H1 (cell line): ENCODE measurements around the gene CHCHD6. TPM values are rescaled to one million over a fixed set of nuclear protein-coding genes. Genes with fewer than 3 reads are reported as not detected.
A peak's percentile ranks its signal among the peaks of the same experiment; 100 is the strongest.

Experiments used
- CTCF ChIA-PET: fragments of 300-600 bp; sonication (Branson Sonifier 250); formaldehyde crosslinking; loops from one replicate; lab custom pipeline; 2021; ENCODE audit not compliant: partially characterized antibody; lab: Charles Lee
- POLR2A ChIA-PET: fragments of 300-600 bp; sonication (Branson Sonifier 250); formaldehyde crosslinking; loops from one replicate; lab custom pipeline; 2021; ENCODE audit warnings: inconsistent platforms; ENCODE audit not compliant: partially characterized antibody; lab: Charles Lee
- DNase-seq, 2 experiments: peaks; one replicate each; pipeline versions ENCODE4 v3.0.0 to v3.0.0-alpha.2; 2010 to 2022; ENCODE audit warnings: low spot score in 2 of 2, low read depth in 1 of 2, mixed read lengths in 1 of 2
- FAIRE-seq: peaks from 2 replicates; lab custom pipeline; 2011; peaks lifted over from hg19 to GRCh38; lab: Jason Lieb, UNC
- H2AFZ ChIP-seq: 2 replicates; pipeline ENCODE4 v1.8.1; 2012; ENCODE audit warnings: low read length, inconsistent platforms
- H2AK5ac ChIP-seq: 2 replicates; pipeline ENCODE4 v1.6.1; 2013; ENCODE audit warnings: low read depth, low read length
- H2BK120ac ChIP-seq: replicated peaks from 2 replicates; pipeline ENCODE3; 2013; ENCODE audit warnings: low read depth, low read length, inconsistent platforms
- H2BK12ac ChIP-seq: 2 replicates; pipeline ENCODE4 v1.6.1; 2013; ENCODE audit warnings: low read depth, low read length
- H2BK15ac ChIP-seq: 2 replicates; pipeline ENCODE4 v1.6.1; 2013; ENCODE audit warnings: low read length
- H2BK20ac ChIP-seq: 2 replicates; pipeline ENCODE4 v1.6.1; 2013; ENCODE audit warnings: low read length
- H2BK5ac ChIP-seq: 2 replicates; pipeline ENCODE4 v1.6.1; 2013; ENCODE audit warnings: low read depth, low read length
- H3K14ac ChIP-seq: 2 replicates; pipeline ENCODE4 v1.6.1; 2013; ENCODE audit warnings: inconsistent platforms; ENCODE audit not compliant: insufficient read length
- H3K18ac ChIP-seq: 2 replicates; pipeline ENCODE4 v1.6.1; 2013; ENCODE audit warnings: low read length; ENCODE audit errors: extremely low read depth
- H3K23ac ChIP-seq: 2 replicates; pipeline ENCODE4 v1.6.1; 2013; ENCODE audit warnings: inconsistent platforms; ENCODE audit not compliant: insufficient read length
- H3K23me2 ChIP-seq: 2 replicates; pipeline ENCODE4 v1.6.1; 2013; ENCODE audit warnings: low read depth, low read length
- H3K27ac ChIP-seq: 2 replicates; pipeline ENCODE4 v1.6.1; 2011; ENCODE audit warnings: low read depth, low read length, inconsistent platforms
- H3K27me3 ChIP-seq, 4 experiments: replicated peaks in 1 of 4; 1 replicate in 1 of 4; 2 replicates in 3 of 4; pipeline versions ENCODE4 v1.6.1 to v1.8.1; 2011 to 2013; ENCODE audit warnings: low read length in 3 of 4, mild to moderate bottlenecking in 3 of 4, inconsistent platforms in 2 of 4, mixed read lengths in 2 of 4, moderate library complexity in 1 of 4; ENCODE audit not compliant: control insufficient read depth in 3 of 4, insufficient read depth in 3 of 4; ENCODE audit errors: extremely low read depth in 1 of 4
- H3K36me3 ChIP-seq, 4 experiments: 2 replicates each; pipeline versions ENCODE4 v1.6.1 to v1.8.1; 2011 to 2013; ENCODE audit warnings: mild to moderate bottlenecking in 4 of 4, low read length in 3 of 4, moderate library complexity in 2 of 4, control low read depth in 1 of 4, inconsistent platforms in 1 of 4; ENCODE audit not compliant: insufficient read depth in 4 of 4, control insufficient read depth in 2 of 4
- H3K4ac ChIP-seq: replicated peaks from 2 replicates; pipeline ENCODE3; 2013; ENCODE audit warnings: low read length, low read depth, mixed read lengths, inconsistent platforms; ENCODE audit not compliant: insufficient read length
- H3K4me1 ChIP-seq, 4 experiments: replicated peaks in 1 of 4; 1 replicate in 1 of 4; 2 replicates in 3 of 4; pipeline versions ENCODE4 v1.6.1 to v1.8.1; 2011 to 2013; ENCODE audit warnings: low read length in 3 of 4, inconsistent platforms in 2 of 4, mixed read lengths in 1 of 4; ENCODE audit not compliant: insufficient read depth in 4 of 4, control insufficient read depth in 3 of 4
- H3K4me2 ChIP-seq, 2 experiments: 2 replicates each; pipeline versions ENCODE4 v1.6.1 to v1.8.1; 2011 to 2013; ENCODE audit warnings: low read depth in 2 of 2, low read length in 2 of 2, control low read depth in 1 of 2, inconsistent platforms in 1 of 2, mild to moderate bottlenecking in 1 of 2; ENCODE audit not compliant: insufficient read depth in 1 of 2
- H3K4me3 ChIP-seq, 4 experiments: fragments of 200-600, 300-600 bp in 1 of 4; sonication (generic), shearing (Covaris generic), sonication (Bioruptor Twin) in 1 of 4; 2 replicates each; pipeline versions ENCODE4 v1.5.1 to v1.8.1; 2011 to 2016; ENCODE audit warnings: low read length in 4 of 4, low read depth in 3 of 4, control low read depth in 2 of 4, inconsistent platforms in 2 of 4, mild to moderate bottlenecking in 2 of 4, mixed read lengths in 1 of 4, moderate library complexity in 1 of 4; ENCODE audit not compliant: insufficient read depth in 2 of 4; ENCODE audit errors: extremely low read depth in 1 of 4
- H3K56ac ChIP-seq: replicated peaks from 2 replicates; pipeline ENCODE3; 2013; ENCODE audit warnings: low read depth, mild to moderate bottlenecking, mixed read lengths, low read length, inconsistent platforms; ENCODE audit not compliant: insufficient read length
- H3K79me1 ChIP-seq: 2 replicates; pipeline ENCODE4 v1.6.1; 2013; ENCODE audit warnings: low read depth, low read length, control low read depth
- H3K79me2 ChIP-seq, 2 experiments: 2 replicates each; pipeline versions ENCODE4 v1.6.1 to v1.8.1; 2012 to 2013; ENCODE audit warnings: low read length in 2 of 2, mild to moderate bottlenecking in 2 of 2, inconsistent platforms in 1 of 2; ENCODE audit not compliant: insufficient read depth in 2 of 2, control insufficient read depth in 1 of 2
- H3K9ac ChIP-seq, 4 experiments: replicated peaks in 1 of 4; 1 replicate in 1 of 4; 2 replicates in 3 of 4; pipeline versions ENCODE4 v1.6.1 to v1.8.1; 2011 to 2013; ENCODE audit warnings: low read depth in 3 of 4, low read length in 3 of 4, control low read depth in 2 of 4, mild to moderate bottlenecking in 2 of 4, moderate library complexity in 2 of 4, inconsistent platforms in 1 of 4; ENCODE audit errors: extremely low read depth in 1 of 4
- H3K9me3 ChIP-seq, 2 experiments: 2 replicates each; pipeline versions ENCODE4 v1.6.1 to v1.8.1; 2012 to 2013; ENCODE audit warnings: mild to moderate bottlenecking in 2 of 2, moderate library complexity in 2 of 2, control low read depth in 1 of 2, inconsistent platforms in 1 of 2, low read depth in 1 of 2, low read length in 1 of 2, mixed read lengths in 1 of 2; ENCODE audit not compliant: insufficient read depth in 2 of 2
- H4K20me1 ChIP-seq, 2 experiments: replicated peaks in 1 of 2; 2 replicates each; pipeline versions ENCODE3 to v1.8.1; 2011 to 2013; ENCODE audit warnings: inconsistent platforms in 2 of 2, low read length in 2 of 2, mild to moderate bottlenecking in 1 of 2; ENCODE audit not compliant: insufficient read depth in 2 of 2, control insufficient read depth in 1 of 2
- H4K5ac ChIP-seq: 2 replicates; pipeline ENCODE4 v1.6.1; 2013; ENCODE audit warnings: low read length, low read depth, mixed read lengths, inconsistent platforms; ENCODE audit not compliant: insufficient read length
- H4K8ac ChIP-seq: 2 replicates; pipeline ENCODE4 v1.8.0; 2013; ENCODE audit warnings: mild to moderate bottlenecking, moderate library complexity, low read length, inconsistent platforms; ENCODE audit not compliant: insufficient read depth; ENCODE audit errors: extremely low read depth
- H4K91ac ChIP-seq: replicated peaks from 2 replicates; pipeline ENCODE3; 2013; ENCODE audit warnings: low read length, mixed read lengths, inconsistent platforms; ENCODE audit not compliant: insufficient read length
- ATF2 ChIP-seq: IDR thresholded peaks from 2 replicates; pipeline ENCODE4 v1.6.1; 2012; ENCODE audit warnings: low read length, inconsistent platforms
- CHD1 ChIP-seq: IDR thresholded peaks from 2 replicates; pipeline ENCODE4 v1.6.1; 2012; ENCODE audit warnings: low read depth, low read length, improper control_type of control experiment
- EP300 ChIP-seq, 2 experiments: IDR thresholded peaks; 1 replicate in 1 of 2; 2 replicates in 1 of 2; pipeline ENCODE4 v1.6.1; 2011 to 2012; ENCODE audit warnings: low read depth in 2 of 2, low read length in 2 of 2, mild to moderate bottlenecking in 2 of 2, borderline replicate concordance in 1 of 2, inconsistent platforms in 1 of 2, moderate library complexity in 1 of 2
- EZH2 ChIP-seq: fragments of 200-600 bp; sonication (generic); IDR thresholded peaks from 2 replicates; pipeline ENCODE4 v1.7.1; 2012; ENCODE audit warnings: low read depth, mild to moderate bottlenecking, moderate library complexity, low read length, inconsistent platforms; ENCODE audit not compliant: severe bottlenecking
- MAX ChIP-seq: IDR thresholded peaks from 2 replicates; pipeline ENCODE4 v1.6.1; 2012; ENCODE audit warnings: inconsistent platforms
- NRF1 ChIP-seq: IDR thresholded peaks from 2 replicates; pipeline ENCODE4 v1.6.1; 2011; ENCODE audit warnings: mild to moderate bottlenecking, low read depth, low read length, improper control_type of control experiment
- RBBP5 ChIP-seq: IDR thresholded peaks from 2 replicates; pipeline ENCODE4 v1.7.1; 2012; ENCODE audit warnings: low read depth, mild to moderate bottlenecking, inconsistent platforms, low read length, moderate library complexity, borderline replicate concordance
- SIN3A ChIP-seq, 2 experiments: IDR thresholded peaks in 1 of 2; conservative IDR thresholded peaks in 1 of 2; 2 replicates each; pipeline ENCODE4 v1.6.1; 2011 to 2012; ENCODE audit warnings: low read length in 2 of 2, improper control_type of control experiment in 1 of 2, low read depth in 1 of 2, mild to moderate bottlenecking in 1 of 2
- SP4 ChIP-seq: IDR thresholded peaks from 2 replicates; pipeline ENCODE4 v1.6.1; 2012; ENCODE audit warnings: low read length, inconsistent platforms
- TAF7 ChIP-seq: optimal IDR thresholded peaks from 2 replicates; pipeline ENCODE3; 2011; ENCODE audit warnings: low read depth, mild to moderate bottlenecking, inconsistent platforms, low read length, moderate library complexity, borderline replicate concordance
- YY1 ChIP-seq: IDR thresholded peaks from 2 replicates; pipeline ENCODE4 v1.6.1; 2011; ENCODE audit warnings: low read depth, mild to moderate bottlenecking, low read length
- WGBS, 2 experiments: shearing (Covaris generic) in 1 of 2; methylation state at CpG; one replicate each; pipeline versions ENCODE4 v1.1.6 to v1.1.7; 2013 to 2015; ENCODE audit warnings: low lambda C conversion rate in 2 of 2, mixed read lengths in 2 of 2, inconsistent platforms in 1 of 2, low coverage in 1 of 2, missing lambda C conversion rate in 1 of 2; ENCODE audit not compliant: insufficient replicate concordance in 2 of 2, insufficient coverage in 1 of 2, insufficient read length in 1 of 2; ENCODE audit errors: extremely low coverage in 1 of 2, missing lambda C conversion rate in 1 of 2; 5-methylcytosine and 5-hydroxymethylcytosine counted together
- polyA plus RNA-seq, 7 experiments: library from polyadenylated mRNA; depleted of rRNA in 3 of 7; stranded (reverse) in 5 of 7; unstranded in 2 of 7; fragments of >200 nt in 5 of 7; fragments of 200-250 nt in 2 of 7; gene quantifications; 1 replicate in 5 of 7; 2 replicates in 1 of 7; 4 replicates in 1 of 7; pipeline versions ENCODE4 v1.2.1 to v1.2.3, GENCODE V29; 2011 to 2013; ENCODE audit warnings: missing spikeins in 2 of 7, mixed read lengths in 2 of 7
- total RNA-seq: library from RNA; stranded (reverse); fragmentation: NEBNext Ultra II Directional; extraction: Animal tissue kit (Norgen Biotek cat#: 25700); gene quantifications from 2 replicates; pipeline ENCODE4 v1.2.1, GENCODE V29; 2021

The CHCHD6 gene
- total and polyA plus RNA-seq, 2 of the 8 experiments (the other 6 are each of a cell fraction or from before 2014, with no cell fraction given), result 32.4 to 37.6 TPM

GRCh38 chr3:127003175-127003555, 299.1 kb downstream of the CHCHD6 start:
- 98% methylated on average over 5 of the region's 12 CpGs; no CpG with 5 or more reads in 1 of the 2 experiments for WGBS, 2 experiments
- Histone ChIP-seq H3K14ac (no peak overlapping the region), H3K23ac (no peak overlapping the region), H3K27ac (no peak overlapping the region), H4K8ac (no peak overlapping the region), H2AK5ac (no peak overlapping the region; the same call in 1 of the 2 replicates), H3K9ac (no peak overlapping the region), H2BK5ac (0 out of 2 replicates have a peak overlapping the region, but pooled peaks have one; percentile 52), H3K4me2 (no peak overlapping the region), H4K91ac (no peak overlapping the region), H2AFZ (no peak overlapping the region), H3K4me3 (no peak overlapping the region), H3K18ac (no peak overlapping the region), H2BK12ac (no peak overlapping the region), H2BK20ac (no peak overlapping the region), H3K79me2 (peaks cover 0 to 18% of the 10 kb centered on the region in 2 experiments; a peak in 2 of 4 replicates), H4K5ac (no peak overlapping the region), H4K20me1 (peaks cover 7 to 26% of the 10 kb centered on the region in 2 experiments), H2BK120ac (no peak overlapping the region), H3K56ac (no peak overlapping the region), H2BK15ac (no peak overlapping the region), H3K27me3 (no peaks in the 10 kb centered on the region), H3K79me1 (peaks cover 14% of the 10 kb centered on the region), H3K4ac (no peak overlapping the region), H3K9me3 (no peaks in the 10 kb centered on the region), H3K36me3 (peaks cover 0 to 3% (median under 1%) of the 10 kb centered on the region in 4 experiments; a peak in 3 of 8 replicates), H3K23me2 (no peaks in the 10 kb centered on the region), H3K4me1 (peaks cover 0 to 20% (median 14%) of the 10 kb centered on the region in 4 experiments; a peak in 6 of 7 replicates)
- POLR2A ChIA-PET, result interaction anchor here (1.1 kb wide), 1 partner anchor 76 kb away, joined by 4 read pairs; no protein-coding TSS in a partner anchor
- DNase-seq (no peak), FAIRE-seq (no peak)
- CTCF ChIA-PET, result interaction anchor here (0.7 to 2.3 kb wide), 15 partner anchors 14 to 394 kb away, joined by 3 to 7 read pairs (median 3); no protein-coding TSS in a partner anchor
- no peak for TF ChIP-seq TAF7
- TF ChIP-seq EP300 (IDR thresholded peaks at IDR 0.05; ENCODE audit: borderline replicate concordance in 1 of 2, low read depth in 2 of 2, low read length in 2 of 2), result no peak
- no peak for TF ChIP-seq EZH2
- no peak for TF ChIP-seq MAX
- no peak for TF ChIP-seq NRF1
- no peak for TF ChIP-seq ATF2
- TF ChIP-seq CHD1, result no peak
- no peak for TF ChIP-seq YY1
- TF ChIP-seq SP4, result no peak
- TF ChIP-seq RBBP5, result no peak
- no peak for TF ChIP-seq SIN3A (conservative IDR thresholded peaks at IDR 0.05 in 1 of 2, IDR thresholded peaks at IDR 0.05 in 1 of 2; ENCODE audit: low read depth in 1 of 2, low read length in 2 of 2)
